ENCODE results near the gene TTC23L. TPM values are rescaled to one million over a fixed set of nuclear protein-coding genes. Genes with fewer than 3 reads are reported as not detected.
"Not testable (repeated sequence)": the region's sequence is repeated elsewhere in the genome, so short reads cannot be mapped to it uniquely, and the experiment has no call there.

Gene TTC23L
- total and polyA plus RNA-seq, 2 experiments from 2014 or later: 0.07 TPM; not detected in 1

- H3K4me2 ChIP-seq: no peak overlapping the region
These were observed 79.1 kb downstream of the TTC23L start for GRCh38 chr5:34918025-34918424.

GRCh38 chr5:34919077-34919476 lies 80.1 kb downstream of the TTC23L start:
- TF ChIP-seq EZH2phosphoT487 (IDR thresholded peaks at IDR 0.05; ENCODE audit: low read depth, severe bottlenecking, unreplicated experiment) (no peak), EZH2 (IDR thresholded peaks at IDR 0.05; ENCODE audit: borderline replicate concordance) (no peak), CTCF (IDR thresholded peaks at IDR 0.05; ENCODE audit: poor library complexity) (peak; percentile 19)
- Histone ChIP-seq H3K79me2 (peaks cover 61% of the 10 kb centered on the region), H3K9me2 (replicated peaks; ENCODE audit: insufficient read depth) (no peaks in the 10 kb centered on the region)

More at GRCh38 chr5:34918025-34918424, 79.1 kb downstream of the TTC23L start:
- H4K20me1 ChIP-seq (ENCODE audit: insufficient read depth, poor library complexity, severe bottlenecking): no peaks in the 10 kb centered on the region
- no peaks in the 10 kb centered on the region for H3K9me2 ChIP-seq (replicated peaks; ENCODE audit: insufficient read depth)
- H3K79me2 ChIP-seq: peaks cover 71% of the 10 kb centered on the region
- no peaks in the 10 kb centered on the region for H3K27me3 ChIP-seq
- no peak overlapping the region for H3K27ac ChIP-seq
- no peak overlapping the region for H3K4me3 ChIP-seq
- no peaks in the 10 kb centered on the region for H3K9me3 ChIP-seq (ENCODE audit: low read depth)
- no peak for DNase-seq (ENCODE audit: low spot score)
- WGBS (ENCODE audit: low lambda C conversion rate, missing lambda C conversion rate): 89% methylated on average over 4 of the region's 4 CpGs
- TF ChIP-seq CTCF (IDR thresholded peaks at IDR 0.05; ENCODE audit: poor library complexity): no peak
- no peak for TF ChIP-seq EZH2phosphoT487 (IDR thresholded peaks at IDR 0.05; ENCODE audit: low read depth, severe bottlenecking, unreplicated experiment)
- TF ChIP-seq EZH2 (IDR thresholded peaks at IDR 0.05; ENCODE audit: borderline replicate concordance): no peak
- H2AFZ ChIP-seq: no peak overlapping the region
- peaks cover 15% of the 10 kb centered on the region for H3K4me1 ChIP-seq (ENCODE audit: insufficient read depth)
- no peaks in the 10 kb centered on the region for H3K36me3 ChIP-seq (replicated peaks; ENCODE audit: insufficient read depth, low read depth)

GRCh38 chr5:34923256-34923655 lies 84.3 kb downstream of the TTC23L start:
- peaks cover 31% of the 10 kb centered on the region for H3K79me2 ChIP-seq
- not testable (repeated sequence) for DNase-seq (ENCODE audit: low spot score); H3K4me3 ChIP-seq; H4K20me1 ChIP-seq (ENCODE audit: insufficient read depth, poor library complexity, severe bottlenecking); H3K9me2 ChIP-seq (replicated peaks; ENCODE audit: insufficient read depth); H2AFZ ChIP-seq; H3K4me1 ChIP-seq (ENCODE audit: insufficient read depth); H3K9me3 ChIP-seq (ENCODE audit: low read depth); H3K36me3 ChIP-seq (replicated peaks; ENCODE audit: insufficient read depth, low read depth); H3K27me3 ChIP-seq
- peak overlapping the region; percentile 7 for H3K4me2 ChIP-seq
- 97% methylated on average over 9 of the region's 9 CpGs for WGBS (ENCODE audit: low lambda C conversion rate, missing lambda C conversion rate)
- H3K27ac ChIP-seq: peak overlapping the region; percentile 67

More at GRCh38 chr5:34919077-34919476, 80.1 kb downstream of the TTC23L start:
- H3K4me3 ChIP-seq: no peak overlapping the region
- H3K9me3 ChIP-seq (ENCODE audit: low read depth): no peaks in the 10 kb centered on the region
- no peak for DNase-seq (ENCODE audit: low spot score)
- H2AFZ ChIP-seq: no peak overlapping the region
- H3K27ac ChIP-seq: no peak overlapping the region
- 92% methylated on average over 4 of the region's 4 CpGs for WGBS (ENCODE audit: low lambda C conversion rate, missing lambda C conversion rate)
- H3K4me2 ChIP-seq: no peak overlapping the region
- no peaks in the 10 kb centered on the region for H3K36me3 ChIP-seq (replicated peaks; ENCODE audit: insufficient read depth, low read depth)
- H3K27me3 ChIP-seq: no peaks in the 10 kb centered on the region
- H3K4me1 ChIP-seq (ENCODE audit: insufficient read depth): peaks cover 17% of the 10 kb centered on the region
- H4K20me1 ChIP-seq (ENCODE audit: insufficient read depth, poor library complexity, severe bottlenecking): no peaks in the 10 kb centered on the region

- TF ChIP-seq CTCF (IDR thresholded peaks at IDR 0.05; ENCODE audit: poor library complexity): no peak
- no peak for TF ChIP-seq EZH2phosphoT487 (IDR thresholded peaks at IDR 0.05; ENCODE audit: low read depth, severe bottlenecking, unreplicated experiment)
- no peak for TF ChIP-seq EZH2 (IDR thresholded peaks at IDR 0.05; ENCODE audit: borderline replicate concordance)
- Histone ChIP-seq H2AFZ (no peak overlapping the region), H3K36me3 (replicated peaks; ENCODE audit: insufficient read depth, low read depth) (no peaks in the 10 kb centered on the region), H3K79me2 (peaks cover 25% of the 10 kb centered on the region), H4K20me1 (ENCODE audit: insufficient read depth, poor library complexity, severe bottlenecking) (no peaks in the 10 kb centered on the region), H3K9me3 (ENCODE audit: low read depth) (no peaks in the 10 kb centered on the region), H3K4me1 (ENCODE audit: insufficient read depth) (peaks cover 4% of the 10 kb centered on the region), H3K27ac (peak overlapping the region; percentile 67), H3K27me3 (no peaks in the 10 kb centered on the region), H3K4me2 (peak overlapping the region; percentile 7), H3K9me2 (replicated peaks; ENCODE audit: insufficient read depth) (no peaks in the 10 kb centered on the region), H3K4me3 (no peak overlapping the region)
- 52% methylated on average over 3 of the region's 3 CpGs for WGBS (ENCODE audit: low lambda C conversion rate, missing lambda C conversion rate)
- peak; percentile 63 for DNase-seq (ENCODE audit: low spot score)
These were observed 84.9 kb downstream of the TTC23L start for GRCh38 chr5:34923694-34924461.
